Astrocyte (in vitro differentiated cells and primary cell): ENCODE results near the gene LSM12.

Experiments
- EZH2 ChIP-seq: IDR thresholded peaks from 2 replicates; pipeline ENCODE4 v1.6.1; 2012; ENCODE audit warnings: mild to moderate bottlenecking, low read length, inconsistent platforms; ENCODE audit not compliant: insufficient read depth
- TF ChIP-seq, protein P1 (sequence below): IDR thresholded peaks from 2 replicates; pipeline ENCODE4 v1.5.1; 2011; ENCODE audit warnings: low read depth, mild to moderate bottlenecking, inconsistent platforms, low read length, moderate library complexity; ENCODE audit not compliant: insufficient read depth

DNA sequence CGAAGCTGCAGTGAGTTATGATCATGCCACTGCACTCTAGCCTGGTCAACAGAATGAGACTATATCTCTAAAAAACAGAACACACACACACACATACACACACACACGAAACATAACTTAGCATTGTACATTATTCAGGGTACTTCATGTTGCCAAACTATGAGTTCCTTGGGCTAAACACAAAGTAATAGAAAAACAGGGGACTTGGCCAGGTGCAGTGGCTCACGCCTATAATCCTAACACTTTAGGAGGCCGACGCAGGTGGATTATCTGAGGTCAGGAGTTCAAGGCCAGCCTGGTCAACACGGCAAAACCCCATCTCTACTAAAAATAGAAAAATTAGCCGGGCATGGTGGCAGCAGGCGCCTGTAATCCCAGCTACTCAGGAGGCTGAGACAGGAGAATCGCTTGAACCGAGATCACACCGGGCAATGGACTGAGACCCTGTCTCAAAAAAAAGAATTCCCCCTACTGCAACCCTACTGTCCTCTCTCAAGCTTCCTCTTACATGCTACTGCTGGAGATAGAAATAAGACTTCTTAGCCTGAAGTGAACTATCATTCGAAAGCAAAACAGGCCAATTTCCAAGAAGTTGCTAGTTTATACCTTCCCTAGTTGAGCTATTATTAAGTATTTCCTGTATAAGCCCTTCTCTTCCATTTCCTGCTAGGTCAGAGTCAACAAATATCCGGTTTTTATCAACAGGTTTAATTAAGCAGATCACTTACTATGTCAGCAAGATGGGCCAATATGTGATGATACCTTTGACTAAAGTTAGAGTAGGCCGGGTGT lies 7.2 kb downstream of the LSM12 start:
- TF ChIP-seq, protein P1, sequence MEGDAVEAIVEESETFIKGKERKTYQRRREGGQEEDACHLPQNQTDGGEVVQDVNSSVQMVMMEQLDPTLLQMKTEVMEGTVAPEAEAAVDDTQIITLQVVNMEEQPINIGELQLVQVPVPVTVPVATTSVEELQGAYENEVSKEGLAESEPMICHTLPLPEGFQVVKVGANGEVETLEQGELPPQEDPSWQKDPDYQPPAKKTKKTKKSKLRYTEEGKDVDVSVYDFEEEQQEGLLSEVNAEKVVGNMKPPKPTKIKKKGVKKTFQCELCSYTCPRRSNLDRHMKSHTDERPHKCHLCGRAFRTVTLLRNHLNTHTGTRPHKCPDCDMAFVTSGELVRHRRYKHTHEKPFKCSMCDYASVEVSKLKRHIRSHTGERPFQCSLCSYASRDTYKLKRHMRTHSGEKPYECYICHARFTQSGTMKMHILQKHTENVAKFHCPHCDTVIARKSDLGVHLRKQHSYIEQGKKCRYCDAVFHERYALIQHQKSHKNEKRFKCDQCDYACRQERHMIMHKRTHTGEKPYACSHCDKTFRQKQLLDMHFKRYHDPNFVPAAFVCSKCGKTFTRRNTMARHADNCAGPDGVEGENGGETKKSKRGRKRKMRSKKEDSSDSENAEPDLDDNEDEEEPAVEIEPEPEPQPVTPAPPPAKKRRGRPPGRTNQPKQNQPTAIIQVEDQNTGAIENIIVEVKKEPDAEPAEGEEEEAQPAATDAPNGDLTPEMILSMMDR: no peak
- no peak for TF ChIP-seq EZH2
